ENCODE measurements around the gene BCDIN3D. TPM values are rescaled to one million over a fixed set of nuclear protein-coding genes. Genes with fewer than 3 reads are reported as not detected.

BCDIN3D gene
- total and polyA plus RNA-seq, 4 donors: 1.7 to 4.4 (median 2.1) TPM

DNA sequence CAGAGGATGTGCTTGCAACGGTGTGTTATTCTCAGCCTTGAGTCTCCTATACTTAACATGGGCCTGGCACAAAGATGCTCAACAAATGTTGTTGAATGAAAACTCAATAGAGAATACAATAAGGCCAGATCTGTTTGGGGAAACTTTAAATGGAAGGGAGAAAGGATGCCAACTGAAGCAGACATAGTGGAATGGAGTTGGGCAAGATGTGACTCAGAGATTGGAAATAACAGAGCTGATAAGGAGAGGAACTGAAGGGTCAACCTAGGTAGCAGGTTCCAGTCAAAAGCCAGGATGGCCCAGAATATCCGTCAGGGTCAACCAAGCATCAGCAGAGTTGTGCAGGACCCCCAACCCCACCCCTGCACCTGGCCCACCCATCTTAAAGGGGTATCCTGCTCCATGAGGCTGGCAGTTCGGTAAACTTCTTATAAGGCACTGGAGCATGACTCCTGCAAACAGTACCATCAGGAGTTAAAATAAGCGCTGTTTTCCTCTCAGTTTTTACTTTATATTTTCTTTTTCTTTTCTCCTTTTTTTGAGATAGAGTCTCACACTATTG, 1.1 kb upstream of the BCDIN3D start:
- 96% methylated on average over 4 of the region's 4 CpGs for WGBS
- Histone ChIP-seq H3K27me3 (ENCODE audit: control insufficient read depth in 4 of 4, insufficient read depth in 4 of 4, low read length in 3 of 4) (peaks cover 0 to 8% (median 2%) of the 10 kb centered on the region in 4 donors), H3K27ac (ENCODE audit: low read depth in 1 of 2, low read length in 2 of 2) (no peak overlapping the region), H3K4me1 (ENCODE audit: control insufficient read depth in 4 of 4, insufficient read depth in 4 of 4, low read length in 3 of 4) (peaks cover 2 to 13% (median 10%) of the 10 kb centered on the region in 4 donors), H3K9ac (ENCODE audit: low read depth in 1 of 2, low read length in 2 of 2) (no peak overlapping the region), H3K36me3 (ENCODE audit: control insufficient read depth in 4 of 4, insufficient read depth in 3 of 4, low read depth in 1 of 4, low read length in 3 of 4) (no peaks in the 10 kb centered on the region), H3K4me3 (ENCODE audit: low read depth in 1 of 3, low read length in 3 of 3) (no peak overlapping the region), H3K9me3 (ENCODE audit: control insufficient read depth in 4 of 4, low read length in 3 of 4) (no peaks in the 10 kb centered on the region)
- TF ChIP-seq REST (IDR thresholded peaks at IDR 0.05) (no peak), SP1 (IDR thresholded peaks at IDR 0.05) (no peak)
- no peak for DNase-seq (ENCODE audit: low spot score)

DNA sequence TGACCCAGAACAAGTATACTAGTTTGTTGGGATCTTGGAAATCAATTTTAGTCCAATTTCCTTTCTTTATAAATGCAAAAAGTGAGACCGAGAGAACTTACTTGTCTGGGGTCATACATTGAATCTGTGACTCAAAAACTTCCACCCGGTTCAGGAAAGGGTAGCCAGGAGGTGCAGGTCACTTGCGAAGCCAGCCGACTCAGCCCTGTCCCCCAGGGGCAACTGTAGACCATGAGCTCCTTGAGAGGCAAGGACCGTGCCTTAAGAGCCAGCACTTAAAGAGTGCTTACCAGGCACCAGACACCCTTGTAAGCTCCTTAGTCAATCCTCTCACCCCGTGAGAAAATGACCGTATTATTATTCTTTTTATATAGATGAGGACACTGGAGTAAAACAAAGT, 505 bp upstream of the BCDIN3D start:
- Histone ChIP-seq H3K27ac (ENCODE audit: low read depth in 1 of 2, low read length in 2 of 2) (peak overlapping the region; percentile 90 to 95), H3K4me1 (ENCODE audit: control insufficient read depth in 4 of 4, insufficient read depth in 4 of 4, low read length in 3 of 4) (peaks cover 2 to 13% (median 10%) of the 10 kb centered on the region in 4 donors), H3K4me3 (ENCODE audit: low read depth in 1 of 3, low read length in 3 of 3) (peak overlapping the region in 2 of 3 donors; percentile 55 to 99), H3K9me3 (ENCODE audit: control insufficient read depth in 4 of 4, low read length in 3 of 4) (no peaks in the 10 kb centered on the region), H3K9ac (ENCODE audit: low read depth in 1 of 2, low read length in 2 of 2) (peak overlapping the region; percentile 71 to 79), H3K27me3 (ENCODE audit: control insufficient read depth in 4 of 4, insufficient read depth in 4 of 4, low read length in 3 of 4) (peaks cover 0 to 5% (median 2%) of the 10 kb centered on the region in 4 donors), H3K36me3 (ENCODE audit: control insufficient read depth in 4 of 4, insufficient read depth in 3 of 4, low read depth in 1 of 4, low read length in 3 of 4) (no peaks in the 10 kb centered on the region)
- no peak for DNase-seq (ENCODE audit: low spot score)
- TF ChIP-seq GABPA (IDR thresholded peaks at IDR 0.05 in 1 of 2, conservative IDR thresholded peaks at IDR 0.05 in 1 of 2): no peak
- TF ChIP-seq ZBTB33 (IDR thresholded peaks at IDR 0.05): no peak
- TF ChIP-seq YY1 (IDR thresholded peaks at IDR 0.05): no peak
- WGBS: 91% methylated on average over 7 of the region's 7 CpGs

DNA sequence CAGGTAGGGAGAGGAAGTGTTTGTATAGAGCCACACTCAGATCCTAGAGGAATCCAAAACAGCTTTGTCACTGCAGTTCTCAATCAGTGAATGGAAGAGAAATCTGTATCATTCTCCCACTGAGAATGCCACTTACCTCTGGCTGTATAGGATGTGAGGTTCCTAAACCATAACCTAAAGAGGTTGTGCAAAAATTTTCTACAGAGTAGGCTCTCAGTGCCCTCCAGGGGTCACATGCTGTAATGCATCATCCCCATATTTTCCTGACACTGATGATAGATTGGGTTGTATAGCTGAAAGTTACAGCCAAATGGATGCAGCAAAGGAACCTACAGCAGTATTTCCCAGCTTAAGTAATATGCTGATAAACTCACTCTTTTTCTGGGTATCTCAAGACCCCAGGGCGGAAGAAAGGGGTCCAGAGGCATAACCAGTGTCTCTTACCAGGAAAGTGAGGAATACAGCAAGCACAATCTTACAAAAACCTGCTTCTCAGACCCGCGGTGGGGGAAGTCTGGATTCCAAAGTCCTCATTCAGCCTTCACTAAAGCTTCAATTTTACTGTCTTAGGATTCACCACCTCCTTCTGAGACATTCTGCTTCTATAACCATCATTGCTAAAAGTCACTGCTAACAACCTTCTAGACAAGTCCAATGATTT, 3.8 kb downstream of the BCDIN3D start:
- Histone ChIP-seq H3K4me3 (ENCODE audit: low read depth in 1 of 3, low read length in 3 of 3) (no peak overlapping the region), H3K4me1 (ENCODE audit: control insufficient read depth in 4 of 4, insufficient read depth in 4 of 4, low read length in 3 of 4) (peaks cover 2 to 13% (median 10%) of the 10 kb centered on the region in 4 donors), H3K27me3 (ENCODE audit: control insufficient read depth in 4 of 4, insufficient read depth in 4 of 4, low read length in 3 of 4) (no peaks in the 10 kb centered on the region), H3K36me3 (ENCODE audit: control insufficient read depth in 4 of 4, insufficient read depth in 3 of 4, low read depth in 1 of 4, low read length in 3 of 4) (no peaks in the 10 kb centered on the region), H3K27ac (ENCODE audit: low read depth in 1 of 2, low read length in 2 of 2) (no peak overlapping the region), H3K9me3 (ENCODE audit: control insufficient read depth in 4 of 4, low read length in 3 of 4) (no peaks in the 10 kb centered on the region), H3K9ac (ENCODE audit: low read depth in 1 of 2, low read length in 2 of 2) (no peak overlapping the region)
- peak; percentile 86 to 89 for TF ChIP-seq RAD21 (IDR thresholded peaks at IDR 0.05)
- TF ChIP-seq CTCF (IDR thresholded peaks at IDR 0.05; ENCODE audit: low read depth, low read length, missing input control): peak; percentile 72
- TF ChIP-seq ZBTB33 (IDR thresholded peaks at IDR 0.05): no peak
- no peak for DNase-seq (ENCODE audit: low spot score)
- WGBS: 64% methylated on average over 3 of the region's 3 CpGs
